Caco-2 (cell line): ENCODE data around the gene SFTPB. TPM values are rescaled to one million over a fixed set of nuclear protein-coding genes. Genes with fewer than 3 reads are reported as not detected.
A peak's percentile ranks its signal among the peaks of the same experiment; 100 is the strongest.

Experiments
- BruUV-seq: library from RNA; stranded (reverse); fragments of 400-500 nt; replicated peaks from 2 replicates; lab custom pipeline; 2021; lab: Mats Ljungman, UMichigan
- CTCF ChIA-PET: fragments of 300-600 bp; sonication (Branson Sonifier 250); formaldehyde crosslinking; loops from one replicate; lab custom pipeline; 2022; ENCODE audit warnings: antibody characterized with exemption; lab: Charles Lee
- POLR2A ChIA-PET: fragments of 300-600 bp; sonication (Branson Sonifier 250); formaldehyde crosslinking; loops from one replicate; lab custom pipeline; 2022; ENCODE audit warnings: antibody characterized with exemption; lab: Charles Lee
- DNase-seq, 2 experiments: peaks; one replicate each; pipeline versions ENCODE4 v3.0.0 to v3.0.0-alpha.2; 2020 to 2022
- H3K27me3 ChIP-seq: replicated peaks from 2 replicates; pipeline ENCODE4 v1.6.0; 2011; ENCODE audit warnings: low read length; ENCODE audit not compliant: control insufficient read depth, insufficient read depth
- H3K36me3 ChIP-seq: 2 replicates; pipeline ENCODE4 v1.5.1; 2011; ENCODE audit warnings: low read length; ENCODE audit not compliant: control insufficient read depth, insufficient read depth
- H3K4me1 ChIP-seq: fragments of 250-450 bp; sonication (Bioruptor Pico); 2 replicates; pipeline ENCODE4 v1.5.1; 2020; ENCODE audit warnings: mild to moderate bottlenecking
- H3K4me3 ChIP-seq: 2 replicates; pipeline ENCODE4 v1.5.1; 2011; ENCODE audit warnings: low read depth, mild to moderate bottlenecking, control low read depth, low read length
- H3K9me3 ChIP-seq: fragments of 250-450 bp; sonication (Bioruptor Pico); 2 replicates; pipeline ENCODE4 v1.5.1; 2020; ENCODE audit warnings: mild to moderate bottlenecking, moderate library complexity
- H3K27ac Mint-ChIP-seq: one replicate; pipeline ENCODE4 v1.8.0; 2022; ENCODE audit warnings: mixed read lengths; ENCODE audit not compliant: unreplicated experiment
- H3K27me3 Mint-ChIP-seq: one replicate; pipeline ENCODE4 v1.8.0; 2022; ENCODE audit warnings: mixed read lengths; ENCODE audit not compliant: insufficient read depth, unreplicated experiment
- H3K36me3 Mint-ChIP-seq: one replicate; pipeline ENCODE4 v1.8.0; 2022; ENCODE audit warnings: mild to moderate bottlenecking, mixed read lengths; ENCODE audit not compliant: insufficient read depth, unreplicated experiment
- H3K4me1 Mint-ChIP-seq: one replicate; pipeline ENCODE4 v1.8.0; 2022; ENCODE audit warnings: low read depth, mixed read lengths; ENCODE audit not compliant: unreplicated experiment
- H3K4me3 Mint-ChIP-seq: one replicate; pipeline ENCODE4 v1.8.0; 2022; ENCODE audit warnings: mild to moderate bottlenecking, moderate library complexity, mixed read lengths; ENCODE audit not compliant: unreplicated experiment
- H3K9me3 Mint-ChIP-seq: one replicate; pipeline ENCODE4 v1.8.0; 2022; ENCODE audit warnings: mixed read lengths; ENCODE audit not compliant: unreplicated experiment
- intact Hi-C: fragments of 100-400 bp; cut with micrococcal nuclease; formaldehyde crosslinking; loops from one replicate; pipeline ENCODE4 v1.10.0; 2022; ENCODE audit not compliant: unreplicated experiment
- total RNA-seq: library from RNA; stranded (reverse); gene quantifications from 2 replicates; pipeline ENCODE4 v1.2.3, GENCODE V29; 2022
- TF ChIP-seq, protein P1 (sequence below), 2 experiments: fragments of 200-600 bp in 1 of 2; IDR thresholded peaks; 1 replicate in 1 of 2; 2 replicates in 1 of 2; pipeline versions ENCODE4 v1.5.1 to v1.8.0; 2011 to 2022; ENCODE audit warnings: antibody characterized with exemption in 1 of 2, control low read depth in 1 of 2, inconsistent platforms in 1 of 2, low read depth in 1 of 2, low read length in 1 of 2, mild to moderate bottlenecking in 1 of 2, moderate library complexity in 1 of 2; ENCODE audit not compliant: insufficient read depth in 1 of 2, severe bottlenecking in 1 of 2, unreplicated experiment in 1 of 2

SFTPB gene
- total RNA-seq, 1 experiment from 2014 or later, result not detected

DNA sequence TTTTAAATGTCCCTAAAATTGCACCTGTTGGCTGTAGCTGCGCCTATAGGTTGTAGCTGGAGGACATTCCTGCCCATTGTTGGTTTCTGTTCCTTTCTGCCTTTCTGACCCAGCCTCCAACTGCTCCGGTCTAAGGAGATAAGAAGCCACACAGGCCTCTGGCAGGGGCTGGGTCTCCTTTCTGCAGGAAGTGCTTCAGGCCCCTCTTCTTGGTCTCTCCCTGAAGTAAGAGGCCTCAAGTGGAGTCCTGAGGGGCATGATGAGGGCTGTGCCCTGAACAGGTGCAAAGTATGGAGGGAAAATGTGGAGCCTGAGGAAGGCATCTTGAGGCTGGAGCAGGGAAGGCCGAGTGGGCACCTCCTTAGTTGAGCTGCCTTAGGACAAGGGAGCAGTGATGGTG, 10.4 kb upstream of the SFTPB start:
- peaks cover 2% of the 10 kb centered on the region for H3K27me3 Mint-ChIP-seq
- CTCF ChIA-PET, result interaction anchor here (0.8 to 1.2 kb wide), 2 partner anchors 27 to 29 kb away, joined by 3 to 7 read pairs; no protein-coding TSS in a partner anchor
- BruUV-seq, result no TSS peak

DNA sequence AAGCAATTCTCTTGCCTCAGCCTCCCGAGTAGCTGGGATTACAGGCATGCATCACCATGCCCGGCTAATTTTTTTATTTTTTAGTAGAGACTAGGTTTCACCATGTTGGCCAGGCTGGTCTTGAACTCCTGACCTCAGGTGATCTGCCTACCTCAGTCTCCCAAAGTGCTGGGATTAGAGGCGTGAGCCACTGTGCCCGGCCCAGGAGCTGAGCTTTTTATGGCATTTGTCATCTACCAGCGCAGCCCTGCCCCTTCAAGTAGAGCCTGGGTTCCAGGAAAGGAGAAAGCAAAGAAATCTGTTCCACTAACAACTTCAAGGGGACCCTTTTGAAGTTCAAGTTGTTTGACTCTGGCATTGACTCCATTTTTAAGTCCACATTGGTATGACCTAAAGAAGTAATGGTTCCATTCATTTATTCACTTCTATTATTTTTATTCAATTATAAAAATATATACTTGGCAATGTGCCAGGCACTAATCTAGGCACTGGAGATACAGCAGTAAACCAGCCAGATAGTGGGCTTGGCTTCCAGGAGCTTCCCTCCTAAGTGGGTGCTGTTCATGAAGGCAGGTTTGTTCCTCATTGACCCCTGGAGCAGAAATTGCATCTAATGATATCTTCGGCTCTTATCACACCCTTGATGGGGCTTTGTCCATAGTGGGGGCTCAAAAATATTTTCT, 8.0 kb upstream of the SFTPB start:
- Mint-ChIP-seq H3K27me3 (peaks cover 5% of the 10 kb centered on the region), H3K27ac (no peak overlapping the region), H3K4me3 (no peak overlapping the region), H3K4me1 (no peaks in the 10 kb centered on the region), H3K36me3 (no peaks in the 10 kb centered on the region), H3K9me3 (no peaks in the 10 kb centered on the region)
- CTCF ChIA-PET, result interaction anchor here (0.6 kb wide), 2 partner anchors 47 to 694 kb away, joined by 4 to 6 read pairs; no protein-coding TSS in a partner anchor
- Histone ChIP-seq H3K36me3 (no peaks in the 10 kb centered on the region), H3K4me3 (no peak overlapping the region), H3K27me3 (no peaks in the 10 kb centered on the region), H3K4me1 (peaks cover 5% of the 10 kb centered on the region; the same call in 1 of the 2 replicates), H3K9me3 (no peaks in the 10 kb centered on the region)
- POLR2A ChIA-PET, result no interaction called here
- DNase-seq, result peak in 1 of 2 experiments; percentile 3
- TF ChIP-seq, protein P1, sequence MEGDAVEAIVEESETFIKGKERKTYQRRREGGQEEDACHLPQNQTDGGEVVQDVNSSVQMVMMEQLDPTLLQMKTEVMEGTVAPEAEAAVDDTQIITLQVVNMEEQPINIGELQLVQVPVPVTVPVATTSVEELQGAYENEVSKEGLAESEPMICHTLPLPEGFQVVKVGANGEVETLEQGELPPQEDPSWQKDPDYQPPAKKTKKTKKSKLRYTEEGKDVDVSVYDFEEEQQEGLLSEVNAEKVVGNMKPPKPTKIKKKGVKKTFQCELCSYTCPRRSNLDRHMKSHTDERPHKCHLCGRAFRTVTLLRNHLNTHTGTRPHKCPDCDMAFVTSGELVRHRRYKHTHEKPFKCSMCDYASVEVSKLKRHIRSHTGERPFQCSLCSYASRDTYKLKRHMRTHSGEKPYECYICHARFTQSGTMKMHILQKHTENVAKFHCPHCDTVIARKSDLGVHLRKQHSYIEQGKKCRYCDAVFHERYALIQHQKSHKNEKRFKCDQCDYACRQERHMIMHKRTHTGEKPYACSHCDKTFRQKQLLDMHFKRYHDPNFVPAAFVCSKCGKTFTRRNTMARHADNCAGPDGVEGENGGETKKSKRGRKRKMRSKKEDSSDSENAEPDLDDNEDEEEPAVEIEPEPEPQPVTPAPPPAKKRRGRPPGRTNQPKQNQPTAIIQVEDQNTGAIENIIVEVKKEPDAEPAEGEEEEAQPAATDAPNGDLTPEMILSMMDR (IDR thresholded peaks at IDR 0.05; ENCODE audit: insufficient read depth in 1 of 2, low read depth in 1 of 2, low read length in 1 of 2, severe bottlenecking in 1 of 2, unreplicated experiment in 1 of 2), result no peak
- no TSS peak for BruUV-seq
- intact Hi-C loops, result no loop called here

More for the DNA sequence above, 10.4 kb upstream of the SFTPB start:
- TF ChIP-seq, protein P1 (IDR thresholded peaks at IDR 0.05; ENCODE audit: insufficient read depth in 1 of 2, low read depth in 1 of 2, low read length in 1 of 2, severe bottlenecking in 1 of 2, unreplicated experiment in 1 of 2), result no peak
- POLR2A ChIA-PET, result no interaction called here
- no peaks in the 10 kb centered on the region for H3K36me3 Mint-ChIP-seq
- intact Hi-C loops, result no loop called here
- Histone ChIP-seq H3K4me1 (peaks cover 5% of the 10 kb centered on the region; the same call in 1 of the 2 replicates), H3K9me3 (no peaks in the 10 kb centered on the region), H3K36me3 (no peaks in the 10 kb centered on the region), H3K27me3 (no peaks in the 10 kb centered on the region), H3K4me3 (no peak overlapping the region)
- H3K4me3 Mint-ChIP-seq, result no peak overlapping the region
- peak in 1 of 2 experiments; percentile 21 for DNase-seq
- H3K27ac Mint-ChIP-seq, result no peak overlapping the region
- H3K9me3 Mint-ChIP-seq, result no peaks in the 10 kb centered on the region
- no peaks in the 10 kb centered on the region for H3K4me1 Mint-ChIP-seq

DNA sequence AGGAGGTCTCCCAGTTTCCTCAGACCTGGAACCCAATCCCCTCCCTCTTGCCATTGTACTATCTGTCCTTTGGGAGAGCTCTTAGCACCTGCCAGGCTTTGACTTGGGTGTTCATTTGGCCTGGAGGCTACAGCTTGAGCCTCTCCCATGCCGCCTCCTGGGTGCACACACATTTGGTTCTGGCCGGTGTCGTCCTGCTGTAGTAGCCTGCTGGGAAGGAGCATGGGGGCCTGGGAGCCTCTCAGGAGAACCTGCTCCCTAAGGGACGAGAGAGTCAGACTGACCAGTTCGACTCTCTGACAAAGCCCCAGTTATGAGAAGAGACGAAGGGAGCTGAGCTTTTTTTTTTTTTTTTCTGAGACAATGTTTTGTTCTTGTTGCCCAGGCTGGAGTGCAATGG, 7.4 kb upstream of the SFTPB start:
- Mint-ChIP-seq H3K4me3 (no peak overlapping the region), H3K36me3 (no peaks in the 10 kb centered on the region), H3K27ac (no peak overlapping the region), H3K27me3 (peaks cover 5% of the 10 kb centered on the region), H3K9me3 (no peaks in the 10 kb centered on the region), H3K4me1 (no peaks in the 10 kb centered on the region)
- ChIA-PET POLR2A (interaction anchor here (0.6 kb wide), 2 partner anchors 22 to 66 kb away, joined by 3 to 4 read pairs; no protein-coding TSS in a partner anchor), CTCF (no interaction called here)
- Histone ChIP-seq H3K27me3 (no peaks in the 10 kb centered on the region), H3K9me3 (no peaks in the 10 kb centered on the region), H3K4me3 (no peak overlapping the region), H3K4me1 (peaks cover 5% of the 10 kb centered on the region; the same call in 1 of the 2 replicates), H3K36me3 (no peaks in the 10 kb centered on the region)
- TF ChIP-seq, protein P1 (IDR thresholded peaks at IDR 0.05; ENCODE audit: insufficient read depth in 1 of 2, low read depth in 1 of 2, low read length in 1 of 2, severe bottlenecking in 1 of 2, unreplicated experiment in 1 of 2), result no peak
- no TSS peak for BruUV-seq
- peak in 1 of 2 experiments; percentile 25 for DNase-seq
- intact Hi-C loops, result no loop called here
